GM10847 (cell line): ENCODE data around the gene POLRMT.

Source experiments
- POLR2A ChIP-seq: IDR thresholded peaks from 2 replicates; pipeline ENCODE4 v1.6.1; 2011; ENCODE audit not compliant: insufficient read length; ENCODE audit errors: extremely low read depth

The POLRMT gene

DNA sequence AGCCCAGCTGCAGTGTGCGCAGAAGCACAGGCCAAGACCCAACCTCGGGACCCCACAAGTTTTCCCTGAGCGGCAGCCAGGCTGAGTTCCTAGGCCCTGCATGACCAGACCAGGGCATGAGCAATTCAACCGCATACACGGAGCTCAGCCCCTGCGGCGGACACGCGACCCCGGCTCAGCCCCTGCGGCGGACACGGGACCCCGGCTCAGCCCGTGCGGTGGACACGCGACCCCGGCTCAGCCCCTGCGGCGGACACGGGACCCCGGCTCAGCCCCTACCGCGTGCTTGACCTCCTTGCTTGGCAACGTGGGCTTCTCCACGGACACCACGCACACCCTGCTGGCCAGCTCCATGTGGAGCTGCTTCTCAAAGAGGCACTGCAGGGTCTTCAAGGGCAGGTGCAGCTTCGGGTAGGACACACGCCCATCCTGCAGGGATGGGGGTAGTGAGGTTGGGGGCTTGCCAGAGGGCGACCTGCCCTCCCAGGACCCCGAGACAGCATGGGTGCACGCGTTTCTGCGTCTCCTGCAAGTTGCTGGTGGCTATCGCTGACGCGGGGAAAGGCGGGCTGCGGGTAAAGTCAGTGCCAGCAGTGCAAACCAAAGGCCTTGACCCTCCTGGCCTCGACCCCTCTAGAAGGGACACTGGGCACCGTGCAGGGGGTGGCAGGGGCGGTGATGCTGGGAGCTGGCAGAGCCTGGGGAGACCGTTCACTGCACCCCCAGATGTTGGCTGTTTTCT, 10.0 kb downstream of the POLRMT start:
- TF ChIP-seq POLR2A, result no peak

DNA sequence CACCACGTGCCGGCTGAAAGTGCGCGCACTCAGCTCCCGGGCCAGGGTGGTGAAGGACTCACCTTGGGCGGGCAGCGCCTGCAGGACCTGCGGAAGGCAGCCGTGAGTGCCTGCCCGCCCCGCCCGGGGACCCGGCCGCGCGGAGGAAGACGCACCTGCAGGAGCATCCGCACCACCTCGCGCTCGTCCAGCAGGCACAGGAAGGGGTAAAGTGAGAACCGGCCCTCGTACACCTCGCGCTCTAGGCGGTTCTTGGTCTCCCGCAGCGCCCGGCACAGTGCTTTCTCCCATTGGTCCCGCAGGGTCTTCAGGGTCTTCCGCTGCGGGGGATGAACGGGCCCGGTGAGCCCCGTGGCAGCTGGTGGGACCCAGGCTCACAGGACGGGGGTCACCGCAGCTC, 10.7 kb downstream of the POLRMT start:
- no peak for TF ChIP-seq POLR2A

DNA sequence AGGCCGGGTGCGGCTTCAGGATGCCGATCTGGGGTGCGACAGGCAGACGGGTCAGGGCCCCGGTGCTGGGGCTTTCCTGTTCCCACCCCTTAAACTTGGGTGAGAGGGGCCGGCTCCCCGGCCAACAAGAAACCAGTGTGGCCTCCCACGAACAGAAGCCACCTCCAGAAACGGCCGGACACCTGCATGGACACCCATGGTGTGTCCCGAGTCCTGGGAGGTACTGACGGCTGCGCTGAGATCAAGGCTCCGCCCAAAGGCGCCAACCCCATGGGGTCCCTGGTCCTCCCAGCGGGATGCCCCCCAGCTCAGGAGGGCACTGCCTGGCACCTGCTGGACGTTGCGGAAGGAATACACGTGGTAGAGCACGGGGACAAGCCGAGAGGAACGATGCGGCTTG, 11.5 kb downstream of the POLRMT start:
- TF ChIP-seq POLR2A, result no peak

DNA sequence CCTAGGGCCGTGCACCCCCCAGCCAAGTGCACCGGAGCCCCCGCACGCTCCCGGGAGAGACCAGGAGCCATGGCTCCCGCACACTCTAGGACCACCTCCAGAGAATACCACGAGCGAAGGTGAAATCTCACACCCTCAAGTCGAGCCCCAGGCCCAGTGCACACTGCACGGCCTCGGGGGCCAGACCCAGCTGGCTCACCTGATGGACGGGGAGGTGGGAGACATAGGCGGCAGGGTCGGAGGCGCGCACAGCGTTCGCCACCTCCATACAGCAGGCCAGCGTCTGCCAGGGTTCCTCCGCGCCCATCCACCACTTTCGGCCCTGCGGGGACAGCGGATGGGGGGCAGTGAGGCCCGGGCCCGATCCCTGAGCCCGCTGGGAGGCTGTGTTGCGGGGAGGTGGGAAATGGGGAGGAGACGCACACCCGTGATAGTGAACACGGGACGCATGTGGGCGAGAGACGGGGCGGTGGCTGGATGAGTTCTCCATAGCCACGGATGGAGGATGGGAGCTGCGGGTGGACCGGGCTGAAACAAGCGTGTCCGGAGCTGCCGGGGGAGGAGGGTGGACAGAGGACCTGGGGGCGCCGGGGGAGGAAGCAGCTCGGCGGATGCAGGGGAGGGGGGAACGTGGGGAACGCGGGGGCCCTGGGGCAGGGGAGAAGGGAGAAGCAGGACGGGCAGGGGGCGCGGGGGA, 13.0 kb downstream of the POLRMT start:
- no peak for TF ChIP-seq POLR2A

DNA sequence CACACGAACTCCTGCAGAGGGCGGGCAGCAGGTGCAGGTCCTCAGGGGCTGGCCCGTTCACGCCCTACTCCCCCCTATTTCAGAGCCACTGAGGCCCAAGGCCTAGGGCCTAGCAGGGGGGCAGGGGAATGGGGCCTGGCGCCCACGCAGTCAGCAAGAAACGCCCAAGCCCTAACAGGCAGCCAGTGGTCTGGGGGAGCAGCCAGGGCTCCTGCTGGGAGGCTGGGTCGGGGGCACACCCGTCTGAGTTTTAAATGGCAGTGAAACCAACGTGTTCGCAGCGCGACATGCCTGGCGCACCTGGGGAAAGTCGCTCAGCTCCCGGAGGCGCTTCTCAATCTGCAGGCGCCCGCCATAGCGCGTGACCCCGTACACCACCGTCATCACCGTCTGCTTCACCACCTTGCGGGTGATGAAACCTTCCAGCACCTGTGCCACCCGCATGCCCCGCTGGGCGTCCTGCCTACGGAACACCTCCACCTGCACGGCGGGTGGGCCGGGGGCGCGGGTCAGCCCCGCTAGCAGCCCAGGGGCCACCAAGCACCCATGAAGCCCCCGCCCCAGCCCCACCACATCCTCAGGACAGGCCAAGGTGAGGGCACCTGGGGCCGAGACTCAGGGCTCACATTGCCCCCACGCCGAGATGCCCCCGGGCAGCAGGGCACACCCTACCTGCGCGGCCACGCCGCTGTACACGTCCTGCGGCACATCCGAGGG, 13.9 kb downstream of the POLRMT start:
- TF ChIP-seq POLR2A, result no peak

DNA sequence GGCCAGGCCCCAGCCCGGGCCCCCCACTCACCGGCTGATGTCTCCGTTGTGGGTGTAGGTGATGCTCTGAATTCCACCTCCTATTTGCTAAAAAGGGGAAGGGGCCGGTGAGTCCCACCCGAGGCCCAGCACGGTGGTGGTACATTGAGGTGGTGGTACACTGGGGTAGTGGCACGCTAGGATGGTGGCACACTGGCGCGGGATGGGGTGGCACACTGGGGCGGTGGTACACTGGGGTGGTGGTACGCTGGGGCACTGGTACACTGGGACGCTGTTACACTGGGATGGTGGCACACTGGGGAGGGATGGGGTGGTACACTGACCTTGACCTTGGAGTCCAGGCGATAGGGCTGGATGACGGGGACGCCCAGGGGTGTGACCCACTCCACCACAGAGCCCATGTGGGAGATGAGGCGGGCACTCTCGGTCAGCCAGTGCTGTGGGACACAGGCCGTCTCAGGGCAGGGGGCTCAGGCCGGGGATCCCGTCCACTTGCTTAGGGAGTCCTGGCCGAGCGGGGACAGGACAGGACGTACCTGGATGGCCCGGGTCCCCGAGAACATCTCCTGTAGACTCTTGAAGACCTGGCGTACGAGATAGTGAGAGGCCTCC, 14.6 kb downstream of the POLRMT start:
- TF ChIP-seq POLR2A, result no peak

DNA sequence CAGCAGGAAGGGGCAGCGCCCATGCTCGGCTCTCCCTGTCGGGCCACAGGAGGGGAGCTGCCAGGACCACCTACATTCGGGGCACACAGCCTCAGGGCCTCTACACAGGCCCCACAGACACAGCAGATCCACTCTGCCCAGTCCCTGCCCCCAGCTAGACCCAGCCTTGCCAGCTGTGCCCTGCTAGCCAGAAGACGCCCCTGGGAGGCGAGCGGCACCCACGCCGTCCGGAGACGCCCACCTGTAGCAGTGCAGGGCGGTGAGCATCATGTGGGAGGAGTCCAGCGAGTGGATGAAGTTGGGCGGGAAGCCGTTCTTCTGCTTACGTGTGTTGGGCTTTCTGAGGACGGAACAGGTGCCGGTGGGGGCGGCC, 15.1 kb downstream of the POLRMT start:
- TF ChIP-seq POLR2A, result no peak

DNA sequence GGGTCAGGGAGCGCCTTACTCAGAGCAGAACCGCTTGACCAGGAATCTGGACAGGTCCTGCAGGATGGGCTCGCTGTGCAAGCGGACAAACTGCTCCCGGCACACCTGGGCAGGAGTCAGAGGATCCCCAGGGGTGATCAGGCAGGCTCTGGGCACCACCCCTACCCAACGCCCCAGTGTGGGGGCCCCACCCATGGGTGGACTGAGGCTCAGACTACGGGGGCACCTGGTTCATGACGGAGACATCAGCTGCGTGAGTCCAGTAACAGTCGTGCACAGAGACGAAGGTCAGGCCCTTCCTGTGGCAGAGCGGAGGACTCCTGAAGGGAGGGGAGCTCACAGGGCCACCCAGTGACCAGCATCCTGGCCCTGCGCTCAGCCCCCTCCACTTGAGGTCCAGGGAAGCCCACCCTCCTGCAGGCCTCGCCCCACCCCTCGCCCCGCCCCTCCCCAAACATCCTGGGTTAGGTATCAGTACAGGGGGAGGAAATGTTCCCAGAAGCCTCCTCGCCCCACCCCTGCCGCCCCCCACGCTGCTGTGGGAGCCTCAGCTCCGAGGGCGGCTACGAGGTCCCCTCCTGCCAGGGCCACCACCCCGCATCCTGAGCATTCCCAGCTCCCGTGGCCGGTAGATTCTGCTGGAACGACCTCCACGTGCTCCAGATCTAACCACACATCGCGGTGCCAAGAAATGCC, 15.6 kb downstream of the POLRMT start:
- TF ChIP-seq POLR2A, result no peak

DNA sequence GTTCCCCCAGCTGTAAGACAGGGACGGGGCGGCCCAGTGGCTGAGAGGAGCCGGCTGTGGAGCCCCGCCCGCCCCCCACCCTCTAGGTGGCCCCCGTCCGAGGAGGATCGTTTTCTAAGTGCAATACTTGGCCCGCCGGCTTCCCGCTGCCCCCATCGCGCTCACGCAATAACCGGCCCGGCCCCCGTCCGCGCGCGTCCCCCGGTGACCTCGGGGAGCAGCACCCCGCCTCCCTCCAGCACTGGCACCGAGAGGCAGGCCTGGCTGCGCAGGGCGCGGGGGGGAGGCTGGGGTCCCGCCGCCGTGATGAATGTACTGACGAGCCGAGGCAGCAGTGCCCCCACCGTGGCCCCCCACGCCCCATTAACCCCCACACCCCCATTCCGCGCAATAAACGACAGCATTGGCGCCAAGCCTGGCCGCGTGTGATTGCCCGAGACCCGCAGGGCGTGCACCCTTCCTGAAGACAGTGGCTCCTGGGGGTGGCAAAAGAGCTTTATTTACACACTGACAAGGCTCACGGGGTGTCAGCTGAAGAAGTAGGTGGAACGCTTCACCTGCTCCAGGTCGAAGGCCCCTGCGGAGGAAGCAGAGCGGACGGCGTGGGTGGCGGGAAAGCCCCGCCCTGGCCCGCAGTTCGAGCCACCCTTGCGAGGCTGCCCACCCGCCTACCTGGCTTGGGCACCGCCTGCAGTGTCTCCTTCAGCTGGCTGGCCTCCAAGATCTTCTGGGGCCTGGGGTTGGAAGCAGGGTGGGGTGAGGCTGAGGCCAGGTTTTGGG, 16.4 kb downstream of the POLRMT start:
- TF ChIP-seq POLR2A, result no peak

DNA sequence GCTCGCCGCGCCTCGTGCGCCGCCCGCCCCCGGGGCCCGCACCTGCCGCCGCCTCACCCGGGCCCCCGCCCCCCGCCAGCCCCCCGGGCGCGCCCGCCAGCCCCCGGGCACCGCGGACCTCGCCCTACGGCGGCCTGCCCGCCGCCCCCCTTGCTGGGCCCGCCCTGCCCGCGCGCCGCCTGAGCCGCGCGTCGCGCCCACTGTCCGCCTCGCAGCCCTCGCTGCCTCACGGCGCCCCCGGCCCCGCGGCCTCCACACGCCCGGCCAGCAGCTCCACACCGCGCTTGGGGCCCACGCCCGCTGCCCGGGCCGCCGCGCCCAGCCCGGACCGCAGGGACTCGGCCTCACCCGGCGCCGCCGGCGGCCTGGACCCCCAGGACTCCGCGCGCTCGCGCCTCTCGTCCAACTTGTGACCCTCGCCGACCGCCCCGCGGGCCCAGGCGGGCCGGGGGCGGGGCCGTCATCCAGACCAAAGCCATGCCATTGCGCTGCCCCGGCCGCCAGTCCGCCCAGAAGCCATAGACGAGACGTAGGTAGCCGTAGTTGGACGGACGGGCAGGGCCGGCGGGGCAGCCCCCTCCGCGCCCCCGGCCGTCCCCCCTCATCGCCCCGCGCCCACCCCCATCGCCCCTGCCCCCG, 17.2 kb downstream of the POLRMT start:
- no peak for TF ChIP-seq POLR2A

DNA sequence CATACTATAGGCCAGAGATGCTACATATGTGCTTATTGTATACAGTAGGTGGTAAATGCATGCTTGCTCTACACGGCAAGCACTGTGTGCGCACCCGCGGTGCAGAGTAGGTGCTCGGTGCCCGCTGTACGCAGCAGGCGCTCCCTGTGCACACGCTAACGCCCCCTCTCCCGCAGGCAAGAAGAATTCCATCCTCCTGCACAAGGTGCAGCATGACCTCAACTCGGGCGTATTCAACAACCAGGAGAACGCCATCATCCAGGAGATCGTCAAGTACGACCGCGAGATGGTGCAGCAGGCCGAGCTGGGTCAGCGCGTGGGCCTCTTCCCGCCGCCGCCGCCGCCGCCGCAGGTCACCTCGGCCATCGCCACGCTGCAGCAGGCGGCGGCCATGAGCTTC, 17.7 kb downstream of the POLRMT start:
- TF ChIP-seq POLR2A, result no peak

DNA sequence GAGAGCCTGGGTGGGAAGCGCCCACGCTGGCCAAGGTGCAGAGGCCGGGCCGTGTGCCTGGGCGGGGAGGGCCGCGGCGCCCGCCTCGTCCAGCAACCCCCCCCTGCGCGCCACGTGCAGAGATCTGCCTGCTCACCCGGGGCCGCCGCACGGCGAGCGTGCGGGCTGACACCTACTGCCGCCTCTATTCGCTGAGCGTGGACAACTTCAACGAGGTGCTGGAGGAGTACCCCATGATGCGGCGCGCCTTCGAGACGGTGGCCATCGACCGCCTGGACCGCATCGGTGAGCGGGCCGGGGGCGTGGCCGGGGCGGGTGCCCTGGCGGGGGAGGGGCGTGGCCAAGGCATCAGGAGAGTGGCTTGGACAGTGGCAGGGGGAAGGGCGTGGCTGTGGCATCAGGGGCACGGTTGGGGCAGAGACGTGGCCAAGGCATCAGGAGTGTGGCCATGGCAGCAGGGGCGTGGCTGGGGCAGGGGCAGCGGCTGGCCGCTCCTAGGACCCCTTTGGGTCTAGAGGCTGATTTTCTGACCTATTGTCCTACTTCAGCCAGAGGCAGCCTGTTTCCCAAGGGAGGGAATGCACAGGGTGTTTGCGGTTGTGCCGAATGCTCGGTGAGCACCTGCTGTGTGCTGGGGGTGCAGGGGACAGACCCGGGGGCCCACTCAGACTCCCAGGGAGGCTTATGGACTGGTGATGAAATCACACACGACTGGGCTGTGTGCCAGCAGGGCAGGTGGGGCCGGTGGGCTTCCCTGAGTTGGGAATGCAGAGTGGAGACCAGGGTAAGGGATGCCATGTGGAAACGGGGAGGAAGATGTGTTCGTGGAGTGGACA, 19.4 kb downstream of the POLRMT start:
- TF ChIP-seq POLR2A, result no peak

DNA sequence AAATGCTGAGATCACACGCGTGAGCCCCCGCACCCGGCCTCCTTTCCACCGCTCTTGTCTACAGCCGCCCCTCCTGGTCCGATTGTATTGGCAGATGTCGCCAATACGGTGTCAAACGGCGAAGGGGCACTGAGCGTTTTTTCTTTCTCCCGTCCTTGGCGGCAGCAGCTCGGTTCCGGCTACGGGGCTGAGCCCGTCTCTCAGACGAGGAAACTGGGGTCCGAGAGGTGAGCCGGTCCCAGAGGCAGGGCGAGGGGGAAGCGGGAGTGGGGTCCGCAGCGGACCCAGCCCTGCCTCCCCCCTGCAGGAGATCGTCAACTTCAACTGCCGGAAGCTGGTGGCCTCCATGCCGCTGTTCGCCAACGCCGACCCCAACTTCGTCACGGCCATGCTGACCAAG, 20.4 kb downstream of the POLRMT start:
- no peak for TF ChIP-seq POLR2A
